ENCODE results near the gene SLC22A12. TPM values are rescaled to one million over a fixed set of nuclear protein-coding genes. Genes with fewer than 3 reads are reported as not detected.

SLC22A12 gene
- polyA plus RNA-seq, 4 donors: 3.3 to 5.3 (median 5.2) TPM

DNA sequence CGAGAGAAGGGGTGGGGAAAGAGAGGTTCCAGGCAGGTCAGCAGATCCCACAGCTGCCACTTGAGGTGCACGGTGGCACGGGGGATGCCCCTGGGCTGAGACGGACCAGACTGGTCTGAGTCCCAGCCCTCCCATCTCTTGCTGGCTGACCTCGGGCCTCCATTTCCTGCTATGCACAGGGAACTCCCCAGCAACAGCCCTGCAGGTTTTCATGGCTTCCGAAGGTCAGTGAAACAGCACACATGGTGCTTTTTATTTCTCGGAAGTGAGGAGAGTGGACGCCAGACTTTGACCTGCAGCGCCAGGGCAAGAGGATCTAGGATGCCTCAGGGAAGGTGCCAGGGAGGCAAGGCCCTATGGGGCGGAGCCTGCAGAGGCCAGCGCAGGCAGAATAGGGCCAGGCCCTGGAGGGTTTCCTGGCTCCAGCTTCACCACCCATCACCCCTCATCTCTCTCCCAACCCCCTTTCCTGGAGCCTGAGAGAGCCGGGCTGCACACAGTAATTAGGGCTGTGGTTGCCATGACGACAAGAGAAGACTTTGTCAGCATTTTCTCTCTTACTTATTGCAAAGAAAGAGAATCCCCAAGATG, 29.5 kb downstream of the SLC22A12 start:
- peak in 3 of 4 donors; percentile 63 to 74 (median 74) for DNase-seq (ENCODE audit: low read depth in 4 of 4, low spot score in 3 of 4)

- DNase-seq (ENCODE audit: low read depth in 4 of 4, low spot score in 3 of 4): no peak
Measured at GRCh38 chr11:64621283-64622019, 30.4 kb downstream of the SLC22A12 start.

DNA sequence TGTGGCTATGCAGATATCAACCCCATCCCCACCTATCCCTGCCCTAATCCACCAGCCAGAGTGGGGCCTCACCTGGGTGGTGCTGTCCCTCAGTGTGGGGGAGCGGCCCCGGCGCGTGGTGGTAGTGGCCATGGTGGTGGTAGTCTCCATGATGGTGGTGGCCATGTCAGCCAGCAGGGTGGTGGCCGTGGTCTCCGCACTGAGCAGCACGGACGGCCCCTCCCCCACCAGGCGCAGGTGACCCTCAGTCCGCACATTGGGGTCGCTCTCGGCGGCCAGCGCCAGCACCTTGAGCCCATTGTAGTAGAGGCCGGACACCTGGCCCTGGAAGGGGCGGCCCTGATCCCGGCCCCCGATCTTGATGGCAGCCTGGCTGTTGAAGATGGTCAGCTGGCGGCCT, 31.7 kb downstream of the SLC22A12 start:
- DNase-seq (ENCODE audit: low read depth in 4 of 4, low spot score in 3 of 4): no peak

- no peak for DNase-seq (ENCODE audit: low read depth in 4 of 4, low spot score in 3 of 4)
Measured at GRCh38 chr11:64624883-64625481, 34.0 kb downstream of the SLC22A12 start.

DNA sequence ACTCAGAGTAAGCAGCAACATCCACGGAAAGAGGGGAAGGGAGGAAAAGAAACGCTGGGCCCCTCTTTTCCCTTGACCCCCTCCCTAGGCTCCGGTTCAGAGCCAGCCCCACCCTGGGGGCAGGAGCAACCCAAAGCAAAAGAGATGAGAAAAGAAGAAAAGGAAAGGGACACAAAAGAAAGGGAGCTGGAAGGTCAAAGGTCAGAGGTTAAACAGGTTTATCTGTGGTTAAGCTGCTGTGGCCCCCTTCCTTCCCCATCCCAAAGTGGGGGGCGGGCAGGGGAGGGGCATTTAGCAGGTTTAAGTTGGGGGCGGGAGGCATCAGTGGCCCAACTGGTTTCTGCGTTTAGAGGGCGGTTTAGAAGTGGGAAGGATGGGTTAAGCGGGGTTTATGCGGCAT, 35.6 kb downstream of the SLC22A12 start:
- no peak for DNase-seq (ENCODE audit: low read depth in 4 of 4, low spot score in 3 of 4)

DNA sequence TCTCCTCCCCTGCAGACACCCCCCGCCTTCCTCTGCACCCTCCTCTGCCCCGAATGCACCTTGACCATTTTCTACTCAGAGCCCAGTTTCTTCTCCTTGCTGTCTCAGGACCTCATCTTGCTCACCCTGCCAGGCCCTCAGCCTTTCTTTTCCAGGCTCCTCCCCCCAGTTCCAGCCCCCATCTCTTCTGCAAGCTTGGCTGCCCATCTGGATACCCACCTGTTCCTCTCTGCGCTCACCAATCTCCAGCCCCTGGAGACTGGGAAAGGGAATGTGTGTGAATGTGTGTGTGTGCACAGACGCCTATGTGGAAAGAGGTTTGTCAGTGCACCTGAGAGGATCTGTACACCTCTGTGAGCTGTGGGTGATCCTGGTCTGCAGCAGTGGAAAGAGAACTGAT, 36.4 kb downstream of the SLC22A12 start:
- DNase-seq (ENCODE audit: low read depth in 4 of 4, low spot score in 3 of 4): no peak

GRCh38 chr11:64628596-64628995, 37.6 kb downstream of the SLC22A12 start:
- DNase-seq (ENCODE audit: low read depth in 4 of 4, low spot score in 3 of 4): no peak

- no peak for DNase-seq (ENCODE audit: low read depth in 4 of 4, low spot score in 3 of 4)
Measured at GRCh38 chr11:64629103-64629502, 38.1 kb downstream of the SLC22A12 start.

- no peak for DNase-seq (ENCODE audit: low read depth in 4 of 4, low spot score in 3 of 4)
Measured at GRCh38 chr11:64629796-64630562, 39.0 kb downstream of the SLC22A12 start.

DNA sequence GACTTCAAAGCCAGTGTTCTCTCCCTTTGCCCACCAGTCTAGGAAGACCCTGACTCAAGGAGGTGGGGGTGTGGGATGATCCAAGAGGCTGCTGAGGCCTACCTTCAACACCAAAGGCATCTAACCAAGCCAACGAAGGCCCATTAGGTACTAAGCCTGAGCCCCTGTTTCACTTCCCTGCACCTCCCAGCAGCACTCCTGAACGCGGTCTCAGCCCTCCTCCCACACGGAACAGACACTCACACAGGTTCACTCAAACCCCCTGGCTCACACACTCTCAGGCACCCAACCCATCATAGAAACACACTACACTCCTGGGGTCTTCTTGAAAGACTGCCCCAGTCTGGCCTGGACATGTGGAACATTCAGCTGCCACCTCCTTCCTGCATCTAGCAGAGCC, 40.7 kb downstream of the SLC22A12 start:
- no peak for DNase-seq (ENCODE audit: low read depth in 4 of 4, low spot score in 3 of 4)

DNA sequence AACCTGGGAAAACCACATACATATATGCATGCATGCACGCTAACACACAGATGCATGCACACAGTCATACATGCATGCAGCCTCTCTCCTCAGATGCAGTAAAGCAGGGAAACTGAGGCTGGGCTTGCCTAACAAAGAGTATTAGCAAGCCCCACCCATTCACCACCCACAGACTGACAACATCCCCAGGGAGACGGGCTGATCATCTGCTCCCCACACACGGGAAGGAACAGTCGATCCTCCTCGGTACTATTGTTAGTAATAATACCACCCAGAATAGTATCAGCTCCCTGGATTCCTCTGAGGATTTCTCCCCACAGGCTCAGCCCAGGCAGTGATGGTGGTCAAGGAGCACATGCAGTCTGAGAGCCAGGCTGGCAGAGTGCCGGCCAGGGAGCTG, 41.2 kb downstream of the SLC22A12 start:
- DNase-seq (ENCODE audit: low read depth in 4 of 4, low spot score in 3 of 4): no peak

DNA sequence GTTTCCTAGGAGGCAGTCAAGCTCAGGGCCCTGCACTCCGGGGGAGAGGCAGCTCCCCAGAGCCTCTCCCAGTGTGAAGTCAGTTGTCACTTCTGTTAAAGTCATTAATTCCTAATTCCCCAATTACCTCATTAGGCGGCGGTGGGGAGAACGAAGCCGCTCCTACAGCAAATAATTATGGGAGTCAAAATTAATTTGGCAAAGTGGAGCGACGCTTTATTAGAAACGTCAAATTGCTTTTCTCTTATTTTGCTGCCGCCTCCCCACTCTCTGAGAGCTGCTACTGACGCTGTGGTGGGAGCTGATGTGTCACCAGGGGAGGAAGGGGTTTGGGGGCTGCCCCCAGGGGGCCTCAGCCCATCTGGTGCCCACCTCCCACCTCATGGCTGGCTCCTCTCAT, 41.6 kb downstream of the SLC22A12 start:
- no peak for DNase-seq (ENCODE audit: low read depth in 4 of 4, low spot score in 3 of 4)

DNA sequence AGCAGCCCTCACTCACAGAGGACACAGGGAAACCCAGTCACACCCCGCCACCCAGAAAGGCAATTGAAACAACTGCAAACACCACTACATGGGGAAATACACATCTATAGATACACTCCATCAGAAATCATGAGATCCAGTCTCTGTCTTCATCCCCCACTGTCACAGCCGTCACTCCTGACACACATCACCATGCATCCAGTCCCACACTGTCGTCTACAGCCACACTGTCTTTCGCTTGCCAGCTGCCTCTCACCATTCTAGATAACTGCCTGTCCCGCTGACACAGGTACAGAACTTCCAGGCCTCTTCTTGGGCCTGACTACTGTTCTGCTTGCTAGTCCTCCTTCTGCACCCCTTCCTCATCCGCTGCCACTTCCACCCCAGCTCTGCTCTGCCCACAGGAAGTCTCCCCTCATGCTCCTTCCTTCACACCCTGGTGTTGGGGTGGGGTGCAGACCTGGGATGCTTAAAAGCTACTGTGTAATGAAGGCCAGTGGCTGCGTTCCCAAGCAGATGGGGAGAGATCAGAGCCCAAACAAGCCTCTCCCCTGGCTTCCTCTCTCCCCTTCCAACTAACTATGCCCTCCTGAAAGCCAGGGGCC, 42.6 kb downstream of the SLC22A12 start:
- DNase-seq (ENCODE audit: low read depth in 4 of 4, low spot score in 3 of 4): no peak

DNA sequence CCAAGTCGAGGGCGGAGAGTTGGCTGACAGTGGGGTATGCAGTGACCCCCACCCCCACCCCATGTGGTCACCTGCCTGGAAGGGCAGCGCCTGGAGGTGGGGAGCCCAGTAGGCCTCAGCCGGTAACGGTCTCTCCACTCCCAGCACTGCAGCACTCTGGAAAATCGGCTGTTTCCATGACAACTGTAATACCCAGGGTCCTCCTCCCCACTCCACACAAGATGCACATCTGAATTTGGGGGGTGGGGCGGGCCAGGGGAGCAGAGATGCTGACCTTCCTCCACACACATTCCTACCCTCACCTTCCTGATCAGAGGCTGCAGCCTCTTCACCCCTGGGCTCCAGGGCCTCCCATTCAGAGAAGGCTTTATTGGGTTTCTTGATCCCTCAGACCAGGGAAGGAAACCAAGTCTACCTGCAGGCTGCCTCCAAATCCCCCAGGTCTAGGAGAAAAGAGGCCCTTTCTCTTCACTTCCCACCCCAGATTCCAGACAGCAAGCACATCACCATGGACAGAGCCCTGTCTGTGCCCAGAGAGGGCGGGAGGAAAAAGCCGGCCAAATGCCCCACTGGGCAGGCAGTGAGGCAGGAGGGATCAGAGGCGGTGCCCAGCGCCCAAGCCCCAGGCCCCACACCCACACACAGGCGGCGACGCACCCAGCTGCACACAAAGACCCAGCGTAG, 46.5 kb downstream of the SLC22A12 start:
- DNase-seq (ENCODE audit: low read depth in 4 of 4, low spot score in 3 of 4): no peak

GRCh38 chr11:64638018-64638665, 47.1 kb downstream of the SLC22A12 start:
- no peak for DNase-seq (ENCODE audit: low read depth in 4 of 4, low spot score in 3 of 4)

- DNase-seq (ENCODE audit: low read depth in 4 of 4, low spot score in 3 of 4): no peak
Measured at GRCh38 chr11:64638829-64639228, 47.8 kb downstream of the SLC22A12 start.

DNA sequence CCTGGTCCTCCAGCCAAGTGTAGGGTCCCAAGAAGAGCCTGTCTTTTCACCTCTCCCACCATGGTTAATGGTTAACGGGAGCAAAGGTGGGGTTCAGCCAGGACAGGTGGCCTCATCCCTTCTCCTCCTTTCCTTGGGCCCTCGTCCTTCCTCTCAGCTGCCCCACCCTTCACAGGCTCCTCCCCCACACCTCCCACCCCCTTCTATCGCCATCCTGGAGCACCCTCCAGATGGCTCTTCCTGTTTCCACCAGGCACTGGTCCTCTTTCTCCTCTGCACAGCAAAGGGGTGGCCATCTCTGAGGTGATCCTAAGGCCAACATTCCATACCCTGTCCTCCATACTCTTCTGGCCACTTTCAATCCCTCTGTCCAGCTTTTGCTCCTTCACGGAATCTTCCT, 48.9 kb downstream of the SLC22A12 start:
- no peak for DNase-seq (ENCODE audit: low read depth in 4 of 4, low spot score in 3 of 4)

DNA sequence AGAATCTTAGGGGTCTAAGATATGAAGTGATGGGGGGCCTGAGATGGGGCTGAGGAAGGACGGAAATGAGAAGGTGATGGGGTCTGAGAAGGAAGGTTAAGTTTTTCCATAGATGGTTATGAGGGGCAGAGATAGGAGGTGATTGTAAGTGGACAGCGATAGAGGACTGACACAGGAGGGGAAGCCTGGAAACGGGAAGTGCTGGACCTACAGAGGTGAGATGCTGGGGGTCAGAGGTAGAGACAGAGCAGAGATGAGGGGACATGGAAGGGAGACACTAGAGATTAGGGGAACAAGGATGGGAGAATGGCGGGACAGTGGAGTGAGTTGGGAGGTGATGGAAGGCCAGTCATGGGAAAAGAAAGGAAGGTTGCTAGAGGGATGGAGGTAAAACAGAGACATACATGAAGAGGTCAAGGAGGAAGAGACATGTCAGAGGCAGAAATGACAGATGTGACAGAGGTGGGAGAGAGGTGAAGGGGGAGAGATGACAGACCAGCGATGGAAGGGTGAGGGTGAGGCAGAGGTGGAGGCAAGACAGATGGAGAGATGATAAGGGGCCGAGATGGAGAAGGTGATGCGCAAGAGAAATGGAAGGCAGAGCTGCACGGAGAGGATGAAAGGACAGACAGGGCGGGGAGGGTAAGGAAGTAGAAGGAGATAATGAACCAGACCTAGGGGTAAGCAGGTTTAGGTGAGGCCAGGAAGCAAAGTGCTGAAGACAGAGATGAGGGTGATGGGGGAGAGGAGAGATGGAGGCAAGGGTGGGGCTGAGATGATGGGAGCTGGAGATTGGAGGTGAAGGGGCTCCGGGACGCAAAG, 50.8 kb downstream of the SLC22A12 start:
- no peak for DNase-seq (ENCODE audit: low read depth in 4 of 4, low spot score in 3 of 4)

DNA sequence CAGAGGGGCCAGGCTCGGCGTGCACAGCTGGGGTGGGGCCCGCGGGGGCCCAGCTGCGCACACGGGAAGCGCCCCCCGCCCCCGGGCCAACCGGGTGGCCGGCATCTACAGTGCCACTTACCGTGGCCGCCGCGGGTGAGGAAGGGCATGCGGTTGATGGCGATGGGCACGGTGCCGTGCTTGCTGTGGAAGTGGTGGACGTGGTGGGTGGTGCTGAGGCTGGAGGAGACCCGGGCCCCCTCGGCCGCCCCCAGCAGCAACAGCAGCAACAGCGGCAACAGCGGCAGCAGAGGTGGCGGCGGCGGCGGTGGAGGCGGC, 51.4 kb downstream of the SLC22A12 start:
- DNase-seq (ENCODE audit: low read depth in 4 of 4, low spot score in 3 of 4): no peak

All from right renal pelvis (tissue), 4 donors.